Esophagus muscularis mucosa (tissue), 4 donors: ENCODE data around the gene RHBDL1. TPM values are rescaled to one million over a fixed set of nuclear protein-coding genes. Genes with fewer than 3 reads are reported as not detected.

Experiments
- DNase-seq: peaks from one replicate; pipeline ENCODE4 v3.0.0-alpha.2; 2017; ENCODE audit errors: extremely low spot score
- H3K27ac ChIP-seq, 4 donors: fragments of 200-600 bp; sonication (generic); replicated peaks in 1 of 4; 1 replicate in 3 of 4; 2 replicates in 1 of 4; pipeline ENCODE4 v1.5.1; 2016 to 2019; ENCODE audit warnings: mild to moderate bottlenecking in 1 of 4
- H3K27me3 ChIP-seq, 4 donors: fragments of 200-600 bp; sonication (generic); one replicate each; pipeline versions ENCODE4 v1.5.1 to v1.6.0; 2016 to 2019
- H3K36me3 ChIP-seq, 4 donors: fragments of 200-600 bp; sonication (generic); one replicate each; pipeline ENCODE4 v1.5.1; 2016 to 2019
- H3K4me1 ChIP-seq, 4 donors: fragments of 200-600 bp; sonication (generic); one replicate each; pipeline ENCODE4 v1.5.1; 2016 to 2019
- H3K4me3 ChIP-seq, 4 donors: fragments of 200-600 bp; sonication (generic); 1 replicate in 2 of 4; 2 replicates in 2 of 4; pipeline ENCODE4 v1.5.1; 2016 to 2019; ENCODE audit warnings: mild to moderate bottlenecking in 4 of 4, moderate library complexity in 1 of 4
- H3K9me3 ChIP-seq, 4 donors: fragments of 200-600 bp; sonication (generic); 1 replicate in 3 of 4; 2 replicates in 1 of 4; pipeline ENCODE4 v1.5.1; 2016 to 2019
- EP300 ChIP-seq: sonication (generic); formaldehyde crosslinking; IDR thresholded peaks from one replicate; pipeline ENCODE4 v1.6.1; 2017; ENCODE audit warnings: antibody characterized with exemption
- POLR2A ChIP-seq: fragments of 450-650 bp; IDR thresholded peaks from one replicate; pipeline ENCODE4 v1.6.1; 2017; ENCODE audit warnings: antibody characterized with exemption, moderate library complexity, mild to moderate bottlenecking, low read depth
- POLR2AphosphoS5 ChIP-seq, 2 donors: sonication (generic); formaldehyde crosslinking; IDR thresholded peaks; one replicate each; pipeline ENCODE4 v1.6.1; 2017; ENCODE audit warnings: antibody characterized with exemption in 2 of 2
- WGBS: methylation state at CpG from one replicate; pipeline ENCODE4 v1.1.5; 2018; 5-methylcytosine and 5-hydroxymethylcytosine counted together
- intact Hi-C: fragments of 100-400 bp; cut with DNase I; formaldehyde crosslinking; loops from one replicate; pipeline ENCODE4 v1.15.1; 2023
- total RNA-seq, 4 donors: library from RNA; depleted of rRNA; stranded (reverse); fragments of >200 nt; gene quantifications; one replicate each; pipeline versions ENCODE4 v1.1.0 to v1.2.1, GENCODE V29; 2016
- TF ChIP-seq, protein P1 (sequence below), 3 experiments: fragments of 200-600 bp in 2 of 3; fragments of 450-650 bp in 1 of 3; sonication (generic) in 2 of 3; IDR thresholded peaks; one replicate each; pipeline ENCODE4 v1.5.1; 2017 to 2019; ENCODE audit warnings: antibody characterized with exemption in 3 of 3, mild to moderate bottlenecking in 2 of 3, moderate library complexity in 1 of 3

RHBDL1 gene
- total RNA-seq, 4 donors from 2014 or later, result 0.17 to 2.0 (median 0.66) TPM

DNA sequence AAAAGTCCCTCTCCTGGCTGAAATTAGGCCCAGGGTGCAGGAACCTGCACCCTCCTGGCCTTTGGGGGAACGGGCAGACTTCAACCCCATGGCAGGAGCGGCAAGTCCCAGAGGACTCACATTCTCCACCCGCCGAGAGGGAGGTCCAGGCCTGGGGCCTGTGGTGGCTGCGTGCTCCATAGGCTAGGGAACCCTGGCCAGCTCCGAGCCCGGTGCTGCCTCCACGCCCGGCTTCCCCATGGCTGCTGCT lies 50.6 kb downstream of the RHBDL1 start:
- Histone ChIP-seq H3K4me1 (peaks cover 32 to 50% (median 45%) of the 10 kb centered on the region in 4 donors), H3K9me3 (no peaks in the 10 kb centered on the region), H3K27me3 (peaks cover 0 to 53% (median 24%) of the 10 kb centered on the region in 4 donors)

DNA sequence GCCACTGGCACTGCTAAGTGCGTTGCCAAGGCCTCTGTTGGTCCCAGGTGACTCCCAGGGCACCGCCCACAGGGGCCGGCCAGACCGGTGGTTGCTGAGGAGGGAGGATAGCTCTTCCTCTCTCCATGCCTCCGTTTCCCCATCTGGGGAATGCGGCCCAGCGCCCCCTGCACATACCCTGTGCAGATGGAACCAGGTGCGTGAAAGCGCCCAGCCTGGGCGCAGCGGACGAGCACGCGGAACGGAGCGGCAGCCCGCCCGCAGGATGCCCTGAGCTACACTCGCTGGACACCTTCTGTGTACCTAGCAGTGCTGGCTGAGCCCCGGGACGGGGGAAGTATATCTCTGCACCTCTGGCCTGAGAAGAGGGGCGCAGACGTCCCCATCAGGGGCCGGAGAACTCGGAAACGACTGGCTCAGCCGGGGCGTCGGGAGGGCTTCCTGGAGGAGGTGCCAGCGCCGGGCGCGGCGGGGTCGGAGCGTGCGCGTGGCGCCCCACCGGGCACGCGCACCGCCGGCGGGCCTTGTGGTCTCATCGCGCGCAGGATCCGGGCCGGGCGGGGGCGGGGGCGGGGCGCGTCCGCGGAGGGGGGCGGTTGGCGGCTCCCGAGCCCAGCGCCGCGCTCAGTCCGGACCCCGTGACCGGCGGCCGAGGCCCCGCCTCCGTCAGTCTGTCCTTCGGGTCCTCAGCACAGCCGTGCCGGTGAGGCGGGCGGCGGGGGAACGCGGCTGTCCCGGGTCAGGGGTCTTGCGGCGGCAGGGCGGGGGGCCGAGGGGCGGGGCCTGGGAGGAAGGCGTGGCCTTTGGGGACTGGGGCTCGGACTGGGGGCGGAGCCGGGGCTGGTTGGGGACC lies 51.2 kb downstream of the RHBDL1 start, which contains the start of the genes CCDC78 and HAGHL:
Gene CCDC78 (minus strand): TSS at position 6 of the 853 bp plus-strand sequence. CDS start 76 bp downstream, outside the sequence.
Gene HAGHL (plus strand): TSS at position 669 of the 853 bp plus-strand sequence. CDS start 404 bp downstream, outside the sequence.
- Histone ChIP-seq H3K9me3 (no peaks in the 10 kb centered on the region), H3K27ac (no peak within 1 kb of the TSS), H3K4me3 (peak within 1 kb of the TSS; percentile 56 to 66 (median 58)), H3K36me3 (peaks cover 8 to 26% (median 18%) of the 10 kb centered on the region in 4 donors), H3K4me1 (peaks cover 29 to 45% (median 40%) of the 10 kb centered on the region in 4 donors), H3K27me3 (peaks cover 0 to 53% (median 24%) of the 10 kb centered on the region in 4 donors)
- intact Hi-C loops, result no loop called here
- DNase-seq, result no peak
- TF ChIP-seq POLR2AphosphoS5 (IDR thresholded peaks at IDR 0.05) (no peak), POLR2A (no peak), EP300 (no peak)
- TF ChIP-seq, protein P1, sequence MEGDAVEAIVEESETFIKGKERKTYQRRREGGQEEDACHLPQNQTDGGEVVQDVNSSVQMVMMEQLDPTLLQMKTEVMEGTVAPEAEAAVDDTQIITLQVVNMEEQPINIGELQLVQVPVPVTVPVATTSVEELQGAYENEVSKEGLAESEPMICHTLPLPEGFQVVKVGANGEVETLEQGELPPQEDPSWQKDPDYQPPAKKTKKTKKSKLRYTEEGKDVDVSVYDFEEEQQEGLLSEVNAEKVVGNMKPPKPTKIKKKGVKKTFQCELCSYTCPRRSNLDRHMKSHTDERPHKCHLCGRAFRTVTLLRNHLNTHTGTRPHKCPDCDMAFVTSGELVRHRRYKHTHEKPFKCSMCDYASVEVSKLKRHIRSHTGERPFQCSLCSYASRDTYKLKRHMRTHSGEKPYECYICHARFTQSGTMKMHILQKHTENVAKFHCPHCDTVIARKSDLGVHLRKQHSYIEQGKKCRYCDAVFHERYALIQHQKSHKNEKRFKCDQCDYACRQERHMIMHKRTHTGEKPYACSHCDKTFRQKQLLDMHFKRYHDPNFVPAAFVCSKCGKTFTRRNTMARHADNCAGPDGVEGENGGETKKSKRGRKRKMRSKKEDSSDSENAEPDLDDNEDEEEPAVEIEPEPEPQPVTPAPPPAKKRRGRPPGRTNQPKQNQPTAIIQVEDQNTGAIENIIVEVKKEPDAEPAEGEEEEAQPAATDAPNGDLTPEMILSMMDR (IDR thresholded peaks at IDR 0.05), result no peak
- no CpG with 5 or more reads among the region's 88 CpGs for WGBS

More for the DNA sequence above, 50.6 kb downstream of the RHBDL1 start:
- no peak for DNase-seq
- H3K27ac ChIP-seq, result no peak overlapping the region
- peak overlapping the region in 2 of 4 donors; percentile 56 to 61 for H3K4me3 ChIP-seq
- TF ChIP-seq, protein P1 (IDR thresholded peaks at IDR 0.05), result no peak
- H3K36me3 ChIP-seq, result peaks cover 2 to 21% (median 13%) of the 10 kb centered on the region in 4 donors
- WGBS, result no CpG with 5 or more reads among the region's 9 CpGs
- intact Hi-C loops, result no loop called here

DNA sequence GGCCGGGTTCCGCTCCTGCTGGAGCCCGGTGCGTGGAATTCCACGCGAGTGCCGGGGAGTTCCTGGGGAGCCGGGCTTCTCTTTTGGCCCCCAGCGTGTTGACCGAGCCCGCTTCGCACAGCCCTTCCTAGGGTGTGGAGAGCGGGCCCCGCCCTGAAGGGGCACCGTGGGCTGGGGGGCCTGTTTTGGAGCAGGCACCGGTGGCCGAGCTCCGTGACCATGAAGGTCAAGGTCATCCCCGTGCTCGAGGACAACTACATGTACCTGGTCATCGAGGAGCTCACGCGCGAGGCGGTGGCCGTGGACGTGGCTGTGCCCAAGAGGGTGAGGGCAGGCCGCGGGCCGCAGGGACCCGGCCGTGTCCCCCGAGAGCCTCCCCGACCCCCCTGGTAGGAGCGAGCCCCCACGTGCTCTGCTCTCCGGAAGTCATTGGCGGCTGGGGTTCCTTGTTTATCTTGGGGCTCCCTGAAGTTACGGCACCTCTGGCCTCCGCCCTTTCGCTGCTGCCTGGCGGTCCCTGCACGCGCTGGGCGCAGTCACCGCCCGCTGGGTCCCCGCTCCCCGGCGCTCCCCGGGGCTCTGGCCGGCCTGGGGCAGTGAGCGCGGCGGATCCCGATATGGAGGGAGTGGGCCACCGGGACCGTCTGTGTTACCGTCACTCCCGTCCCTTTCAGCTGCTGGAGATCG lies 52.0 kb downstream of the RHBDL1 start:
- Histone ChIP-seq H3K4me1 (peaks cover 26 to 38% (median 33%) of the 10 kb centered on the region in 4 donors), H3K27ac (no peak overlapping the region), H3K36me3 (peaks cover 12 to 34% (median 24%) of the 10 kb centered on the region in 4 donors), H3K27me3 (peaks cover 0 to 53% (median 24%) of the 10 kb centered on the region in 4 donors), H3K4me3 (peak overlapping the region; percentile 56 to 66 (median 58)), H3K9me3 (no peaks in the 10 kb centered on the region)
- TF ChIP-seq POLR2AphosphoS5 (IDR thresholded peaks at IDR 0.05) (no peak), POLR2A (peak; percentile 22), EP300 (no peak)
- TF ChIP-seq, protein P1 (IDR thresholded peaks at IDR 0.05), result no peak
- intact Hi-C loops, result no loop called here
- WGBS, result 0% methylated on average over 12 of the region's 61 CpGs
- DNase-seq, result no peak

Other genes starting within 250 kb of the RHBDL1 start
- gene CAPN15, start 148.0 kb upstream of the RHBDL1 start, total RNA-seq, result 10 to 100 TPM; 24.9 to 44.7 (median 43.3) TPM
- not detected for gene PRR35, start 115.3 kb upstream of the RHBDL1 start, total RNA-seq
- gene NHLRC4, start 108.7 kb upstream of the RHBDL1 start, total RNA-seq, result 1 to 10 TPM; 1.2 to 2.6 (median 1.9) TPM
- gene PIGQ, start 105.7 kb upstream of the RHBDL1 start, total RNA-seq, result 10 to 100 TPM; 36.1 to 46.4 (median 40.7) TPM
- 10 to 100 TPM; 20.8 to 25.3 (median 23.0) TPM for gene RAB40C, start 85.6 kb upstream of the RHBDL1 start, total RNA-seq
- under 1 TPM; 0.33 to 0.80 (median 0.43) TPM for gene WFIKKN1, start 44.7 kb upstream of the RHBDL1 start, total RNA-seq
- 100 to 1,000 TPM; 129 to 166 (median 142) TPM for gene METTL26, start 39.4 kb upstream of the RHBDL1 start, total RNA-seq
- 10 to 100 TPM; 50.7 to 65.4 (median 59.1) TPM for gene MCRIP2, start 33.8 kb upstream of the RHBDL1 start, total RNA-seq
- gene WDR90, start 26.3 kb upstream of the RHBDL1 start, total RNA-seq, result 10 to 100 TPM in 3 of 4 donors, 1 to 10 TPM in 1; 8.2 to 22.7 (median 16.5) TPM
- gene RHOT2, start 7.5 kb upstream of the RHBDL1 start, total RNA-seq, result 10 to 100 TPM; 34.5 to 67.5 (median 58.6) TPM
- gene STUB1, start 4.7 kb downstream of the RHBDL1 start, total RNA-seq, result 100 to 1,000 TPM; 155 to 215 (median 178) TPM
- gene JMJD8, start 8.7 kb downstream of the RHBDL1 start, total RNA-seq, result 100 to 1,000 TPM in 1 of 4 donors, 10 to 100 TPM in 3; 73.2 to 114 (median 88.1) TPM
- gene WDR24, start 14.7 kb downstream of the RHBDL1 start, total RNA-seq, result 10 to 100 TPM in 2 of 4 donors, 1 to 10 TPM in 2; 7.0 to 14.9 (median 11.1) TPM
- 1 to 10 TPM in 1 of 4 donors, under 1 TPM in 3; 0.42 to 1.2 (median 0.51) TPM for gene FBXL16, start 30.1 kb downstream of the RHBDL1 start, total RNA-seq
- gene METRN, start 39.4 kb downstream of the RHBDL1 start, total RNA-seq, result 100 to 1,000 TPM in 1 of 4 donors, 10 to 100 TPM in 3; 56.5 to 143 (median 78.0) TPM
- gene ANTKMT, start 45.5 kb downstream of the RHBDL1 start, total RNA-seq, result 10 to 100 TPM; 26.5 to 48.6 (median 40.3) TPM
- 1 to 10 TPM in 1 of 4 donors, under 1 TPM in 3; 0.33 to 2.5 (median 0.61) TPM for gene CCDC78, start 50.8 kb downstream of the RHBDL1 start, total RNA-seq
- 1 to 10 TPM; 1.7 to 5.6 (median 4.5) TPM for gene HAGHL, start 51.4 kb downstream of the RHBDL1 start, total RNA-seq
- 10 to 100 TPM; 19.4 to 33.3 (median 30.2) TPM for gene CIAO3, start 65.3 kb downstream of the RHBDL1 start, total RNA-seq
- gene MSLN, start 85.1 kb downstream of the RHBDL1 start, total RNA-seq, result under 1 TPM in 1 of 4 donors, not detected in 3; 0.39 TPM
- 10 to 100 TPM; 10.4 to 29.1 (median 20.4) TPM for gene RPUSD1, start 112.7 kb downstream of the RHBDL1 start, total RNA-seq
- 1 to 10 TPM; 2.0 to 8.8 (median 3.4) TPM for gene CHTF18, start 112.9 kb downstream of the RHBDL1 start, total RNA-seq
- not detected for gene GNG13, start 125.1 kb downstream of the RHBDL1 start, total RNA-seq